Jurkat, Clone E6-1 (cell line): Measurements from ENCODE around the gene INSC.

Source experiments
- DNase-seq: peaks from one replicate; pipeline ENCODE4 v3.0.0-alpha.2; 2011; ENCODE audit warnings: low read depth, low spot score
- H3K4me3 ChIP-seq: 2 replicates; pipeline ENCODE4 v1.5.1; 2011; ENCODE audit warnings: mild to moderate bottlenecking, low read length, control low read depth, moderate library complexity

The INSC gene

GRCh38 chr11:15141381-15141780, 26.7 kb downstream of the INSC start:
- no peak overlapping the region for H3K4me3 ChIP-seq
- DNase-seq: no peak

- DNase-seq: no peak
- H3K4me3 ChIP-seq: no peak overlapping the region
Observed at GRCh38 chr11:15142838-15143237, 28.1 kb downstream of the INSC start.

GRCh38 chr11:15143855-15144254, 29.1 kb downstream of the INSC start:
- H3K4me3 ChIP-seq: no peak overlapping the region
- no peak for DNase-seq

DNA sequence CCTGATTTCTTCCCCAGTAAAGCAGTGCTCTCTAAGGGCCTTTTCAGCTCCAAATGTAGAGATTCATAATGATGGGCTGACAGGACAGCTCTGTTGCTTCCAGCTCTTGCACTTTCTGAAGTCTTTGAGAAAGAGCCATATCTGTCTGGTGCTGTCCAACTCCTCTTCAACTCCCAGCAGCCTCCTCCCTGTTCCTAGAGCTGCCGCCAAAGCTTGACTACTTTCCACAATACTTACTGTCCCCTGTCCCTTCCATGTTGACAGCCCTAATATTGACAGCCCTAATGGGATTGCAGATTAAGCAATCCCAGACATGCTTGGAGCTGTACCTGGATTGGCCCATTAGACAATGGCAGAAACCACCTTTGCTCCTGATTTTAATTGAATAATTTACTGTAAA, 29.6 kb downstream of the INSC start:
- no peak overlapping the region for H3K4me3 ChIP-seq
- DNase-seq: no peak

- no peak overlapping the region for H3K4me3 ChIP-seq
Observed at GRCh38 chr11:15145151-15145550, 30.4 kb downstream of the INSC start.

DNA sequence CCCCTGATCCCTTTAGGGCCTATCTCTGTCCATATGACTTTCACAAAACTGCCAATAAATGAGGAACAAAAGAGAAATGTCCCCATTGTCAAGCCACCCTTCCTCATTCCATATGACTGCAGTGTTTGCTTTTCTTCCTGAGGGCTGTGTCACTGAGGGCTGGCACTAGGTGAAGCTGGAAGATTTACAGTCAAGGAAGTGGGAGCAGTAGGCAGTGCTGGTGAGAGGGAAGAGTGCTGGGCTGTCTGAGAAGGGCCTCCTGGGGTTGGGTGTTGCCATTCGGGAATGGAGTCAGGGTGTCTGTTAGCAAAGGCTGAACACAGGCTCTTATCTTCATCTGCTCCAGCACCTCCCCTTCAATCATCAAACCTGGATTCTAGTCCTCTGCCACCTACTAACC, 30.9 kb downstream of the INSC start:
- DNase-seq: no peak

More at GRCh38 chr11:15145151-15145550, 30.4 kb downstream of the INSC start:
- no peak for DNase-seq

DNA sequence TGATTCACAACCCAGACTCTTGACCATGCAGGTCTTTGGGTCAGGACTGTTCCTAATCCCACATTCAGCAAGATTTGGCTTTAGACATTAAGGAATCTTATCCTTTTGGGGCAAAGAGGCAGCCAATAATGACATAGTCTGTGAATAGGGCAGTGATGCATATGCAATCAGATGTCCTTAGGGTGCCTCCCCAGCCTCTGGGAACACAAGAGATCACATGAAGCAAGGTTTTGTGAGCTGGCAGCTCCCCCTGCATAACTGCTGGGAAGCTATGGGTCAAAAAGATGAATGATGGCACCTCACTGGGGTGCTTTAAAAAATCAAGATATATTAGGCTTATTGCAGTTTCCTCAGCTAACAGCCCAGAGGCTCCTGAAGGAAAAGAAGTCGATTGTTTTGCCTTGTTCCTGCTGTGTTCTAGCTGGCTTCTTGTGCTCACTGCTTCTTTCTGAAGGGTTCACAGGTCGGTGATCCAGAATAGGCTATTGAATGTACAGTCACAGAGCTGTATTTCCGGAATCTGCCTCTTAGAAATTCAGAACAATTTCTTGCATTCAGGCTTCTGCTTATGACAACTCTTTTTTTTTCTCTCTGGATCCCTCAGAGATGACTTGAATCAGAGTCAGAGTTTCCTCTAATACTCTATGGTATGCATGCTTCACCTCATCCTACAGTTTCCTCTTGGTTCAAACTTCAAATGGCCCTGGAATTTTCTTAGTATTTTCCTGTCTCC, 31.7 kb downstream of the INSC start:
- no peak overlapping the region for H3K4me3 ChIP-seq
- no peak for DNase-seq

More for the DNA sequence above, 30.9 kb downstream of the INSC start:
- no peak overlapping the region for H3K4me3 ChIP-seq

DNA sequence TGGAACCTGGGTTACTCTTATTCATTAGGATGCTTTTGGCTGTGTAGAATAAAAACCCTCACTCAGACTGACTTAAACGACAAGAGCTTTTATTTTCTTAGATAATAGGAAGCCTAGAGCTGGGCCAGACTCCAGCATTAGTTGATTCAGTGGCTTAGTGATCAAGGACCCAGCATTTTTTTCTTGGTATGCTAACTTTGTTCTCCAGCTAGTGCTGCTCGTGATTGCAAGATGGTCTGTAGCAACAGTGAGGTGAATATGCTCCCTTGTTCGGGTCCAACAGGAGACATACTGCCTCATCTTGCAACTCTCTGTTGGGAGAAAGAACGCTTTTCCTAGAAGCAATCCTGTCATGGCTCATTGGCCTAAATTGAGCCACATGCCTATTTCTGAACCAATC, 33.4 kb downstream of the INSC start:
- H3K4me3 ChIP-seq: no peak overlapping the region
- no peak for DNase-seq

DNA sequence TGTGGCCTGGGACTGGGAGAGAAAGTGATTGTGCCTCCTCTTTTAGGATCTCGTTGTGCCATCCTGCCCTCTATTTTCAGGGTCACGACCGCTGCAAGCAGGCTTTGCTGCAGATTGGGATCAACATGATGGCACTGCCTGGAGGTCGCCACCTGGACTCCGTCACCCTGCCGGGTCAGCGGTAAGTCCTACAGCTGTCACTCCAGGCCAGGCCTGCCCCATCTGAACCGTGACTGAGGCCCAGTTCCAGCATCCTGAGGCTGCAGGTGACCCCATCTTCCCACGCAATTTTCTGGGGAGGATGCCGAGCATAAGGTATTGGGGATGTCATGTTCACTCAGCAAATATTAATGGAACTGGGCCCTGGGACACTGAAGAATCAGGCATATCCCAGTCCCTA, 34.3 kb downstream of the INSC start:
- DNase-seq: no peak
- no peak overlapping the region for H3K4me3 ChIP-seq

DNA sequence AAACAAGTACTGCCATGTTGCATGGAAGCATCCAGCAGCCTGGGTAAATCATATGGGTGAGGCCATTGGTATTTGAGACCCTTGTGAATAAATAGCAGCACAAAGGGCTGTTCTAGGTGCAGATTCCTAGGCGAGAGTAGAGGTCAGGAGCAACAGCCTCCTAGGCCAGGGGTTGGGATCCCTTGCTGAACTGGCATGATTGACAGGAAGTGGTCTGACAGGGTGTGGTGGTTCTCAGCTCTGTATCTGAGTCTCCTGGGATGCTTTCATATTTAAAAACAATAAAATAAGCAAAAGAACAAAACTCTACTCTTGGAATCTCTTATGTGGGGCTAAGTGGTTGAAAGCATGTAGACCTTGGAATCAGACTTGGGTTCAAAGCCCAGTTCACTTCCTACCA, 35.8 kb downstream of the INSC start:
- H3K4me3 ChIP-seq: no peak overlapping the region
- DNase-seq: no peak

GRCh38 chr11:15153231-15153630, 38.5 kb downstream of the INSC start:
- H3K4me3 ChIP-seq: no peak overlapping the region
- no peak for DNase-seq

GRCh38 chr11:15157181-15157580, 42.5 kb downstream of the INSC start:
- no peak for DNase-seq

DNA sequence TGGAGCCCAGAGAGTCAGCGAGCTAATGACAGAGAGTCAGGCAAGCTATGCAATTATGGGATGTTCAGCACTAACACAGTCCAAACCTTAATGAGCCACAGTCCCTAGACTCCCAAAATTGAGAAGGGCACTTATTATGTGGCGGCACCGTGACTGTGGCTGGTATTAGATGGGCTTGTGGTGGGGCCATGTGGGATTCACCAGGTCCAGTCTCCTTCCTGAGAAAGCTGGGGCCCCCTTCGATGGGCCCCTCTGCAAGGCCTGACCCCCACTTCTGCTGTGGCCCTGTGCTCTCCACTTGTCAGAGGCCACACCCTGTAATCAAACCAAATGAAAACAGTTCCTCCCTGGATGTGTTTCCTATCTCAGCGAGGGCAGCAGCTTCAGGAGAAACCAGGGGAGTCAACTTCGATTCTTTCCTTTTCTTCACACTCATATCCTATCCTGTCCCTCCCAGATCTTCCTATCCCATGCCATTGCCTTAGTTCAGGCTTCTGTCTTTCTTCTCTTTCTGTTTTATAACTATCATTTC, 42.9 kb downstream of the INSC start:
- DNase-seq: no peak
- no peak overlapping the region for H3K4me3 ChIP-seq

More at GRCh38 chr11:15157181-15157580, 42.5 kb downstream of the INSC start:
- no peak overlapping the region for H3K4me3 ChIP-seq

DNA sequence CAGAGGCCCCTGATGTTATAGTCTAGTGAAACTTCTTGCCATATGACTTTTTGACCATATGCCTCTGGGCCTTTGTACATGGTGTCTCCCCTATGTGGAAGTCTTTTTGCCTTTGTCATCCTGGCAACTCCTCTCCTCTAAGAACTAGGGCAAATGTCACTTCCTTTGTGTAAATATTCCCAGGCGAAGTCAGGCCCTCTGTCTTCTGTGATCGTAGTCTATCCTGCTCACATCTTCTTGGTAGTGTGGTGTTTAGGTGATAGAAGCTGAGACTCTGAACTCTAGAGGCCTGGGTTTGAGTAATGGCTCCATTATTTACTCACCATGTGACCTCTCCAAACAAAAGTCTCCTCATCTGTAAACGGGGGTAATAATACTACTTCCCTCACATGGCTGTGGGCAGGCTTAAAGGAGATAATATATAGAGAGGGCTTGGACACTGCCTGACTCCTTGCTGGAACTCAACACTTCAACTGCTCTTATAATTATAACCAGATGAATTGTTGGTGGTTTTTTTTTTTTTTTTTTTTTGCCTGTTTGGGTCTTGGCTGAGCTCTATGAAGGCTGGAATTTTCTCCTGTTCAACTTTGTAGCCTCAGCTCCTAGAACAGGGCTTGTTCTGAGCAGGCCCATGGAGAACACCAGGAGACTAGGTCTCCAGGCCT, 43.8 kb downstream of the INSC start:
- H3K4me3 ChIP-seq: no peak overlapping the region

GRCh38 chr11:15159085-15159484, 44.4 kb downstream of the INSC start:
- peak; percentile 12 for DNase-seq
- no peak overlapping the region for H3K4me3 ChIP-seq

More for the DNA sequence above, 43.8 kb downstream of the INSC start:
- no peak for DNase-seq

DNA sequence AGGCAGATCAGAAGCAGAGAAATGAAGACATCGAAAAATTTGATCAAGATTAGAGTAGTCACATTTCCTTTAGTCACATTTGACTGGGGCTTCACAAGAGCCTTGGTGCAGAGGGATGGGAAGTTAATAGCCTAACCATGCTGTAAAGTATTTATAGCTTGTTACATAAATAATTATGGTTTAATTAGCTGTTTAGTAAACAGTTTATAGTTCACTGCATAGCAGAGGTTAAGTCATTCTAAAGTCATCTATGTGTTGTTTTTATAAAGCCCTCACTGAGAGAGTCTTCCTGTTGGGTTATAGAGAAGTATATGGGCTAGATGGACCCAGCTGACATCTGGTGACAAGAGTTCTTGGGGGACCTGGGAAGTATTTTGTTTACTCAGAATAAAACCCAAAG, 47.1 kb downstream of the INSC start:
- DNase-seq: no peak
- no peak overlapping the region for H3K4me3 ChIP-seq

- no peak overlapping the region for H3K4me3 ChIP-seq
- no peak for DNase-seq
Observed at GRCh38 chr11:15163136-15163535, 48.4 kb downstream of the INSC start.

- DNase-seq: no peak
- no peak overlapping the region for H3K4me3 ChIP-seq
Observed at GRCh38 chr11:15166204-15166603, 51.5 kb downstream of the INSC start.

- no peak for DNase-seq
- H3K4me3 ChIP-seq: no peak overlapping the region
Observed at GRCh38 chr11:15169815-15170551, 55.3 kb downstream of the INSC start.

DNA sequence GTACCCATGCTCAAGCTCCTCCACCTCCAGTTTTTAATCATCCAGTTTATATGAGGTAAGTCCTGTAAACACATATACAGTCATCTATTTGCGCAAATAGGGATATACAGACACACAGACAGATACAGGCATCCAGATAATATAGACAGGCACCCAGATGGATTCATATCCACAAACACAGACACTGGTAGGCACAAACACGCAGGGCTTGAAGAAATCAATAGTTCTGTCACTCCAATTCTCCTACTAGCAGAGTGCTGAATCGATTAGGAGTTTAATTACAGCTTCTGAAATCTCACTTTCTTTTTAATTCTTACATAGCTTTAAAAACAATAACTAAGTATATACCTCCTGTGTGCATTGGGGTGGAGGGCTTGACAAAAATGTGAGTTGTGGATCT, 56.0 kb downstream of the INSC start:
- H3K4me3 ChIP-seq: no peak overlapping the region
- no peak for DNase-seq
